ENCODE results near the gene LTBP1.

LTBP1 gene

GRCh38 chr2:33292981-33293595 lies 346.3 kb downstream of the LTBP1 start:
- no peak for DNase-seq (ENCODE audit: low read depth in 2 of 3, low spot score in 1 of 3)

- no peak for DNase-seq (ENCODE audit: low read depth in 2 of 3, low spot score in 1 of 3)
Measured at GRCh38 chr2:33298233-33298632, 351.5 kb downstream of the LTBP1 start.

GRCh38 chr2:33301355-33301754 lies 354.6 kb downstream of the LTBP1 start:
- DNase-seq (ENCODE audit: low read depth in 2 of 3, low spot score in 1 of 3) = no peak

GRCh38 chr2:33302348-33302747 lies 355.6 kb downstream of the LTBP1 start:
- DNase-seq (ENCODE audit: low read depth in 2 of 3, low spot score in 1 of 3) = no peak

GRCh38 chr2:33304032-33304864 lies 357.5 kb downstream of the LTBP1 start:
- no peak for DNase-seq (ENCODE audit: low read depth in 2 of 3, low spot score in 1 of 3)

GRCh38 chr2:33307659-33308270 lies 361.0 kb downstream of the LTBP1 start:
- DNase-seq (ENCODE audit: low read depth in 2 of 3, low spot score in 1 of 3) = no peak

- no peak for DNase-seq (ENCODE audit: low read depth in 2 of 3, low spot score in 1 of 3)
Measured at GRCh38 chr2:33312355-33312754, 365.6 kb downstream of the LTBP1 start.

- no peak for DNase-seq (ENCODE audit: low read depth in 2 of 3, low spot score in 1 of 3)
Measured at GRCh38 chr2:33313039-33313438, 366.3 kb downstream of the LTBP1 start.

- DNase-seq (ENCODE audit: low read depth in 2 of 3, low spot score in 1 of 3) = no peak
Measured at GRCh38 chr2:33314541-33314940, 367.8 kb downstream of the LTBP1 start.

GRCh38 chr2:33316328-33316727 lies 369.6 kb downstream of the LTBP1 start:
- DNase-seq (ENCODE audit: low read depth in 2 of 3, low spot score in 1 of 3) = no peak

GRCh38 chr2:33317369-33318007 lies 370.7 kb downstream of the LTBP1 start:
- DNase-seq (ENCODE audit: low read depth in 2 of 3, low spot score in 1 of 3) = no peak

GRCh38 chr2:33318456-33318855 lies 371.7 kb downstream of the LTBP1 start:
- no peak for DNase-seq (ENCODE audit: low read depth in 2 of 3, low spot score in 1 of 3)

GRCh38 chr2:33320573-33320972 lies 373.8 kb downstream of the LTBP1 start:
- DNase-seq (ENCODE audit: low read depth in 2 of 3, low spot score in 1 of 3) = no peak

- peak; percentile 20 to 35 (median 34) for DNase-seq (ENCODE audit: low read depth in 2 of 3, low spot score in 1 of 3)
Measured at GRCh38 chr2:33321236-33321771, 374.6 kb downstream of the LTBP1 start.

GRCh38 chr2:33321876-33322483 lies 375.2 kb downstream of the LTBP1 start:
- DNase-seq (ENCODE audit: low read depth in 2 of 3, low spot score in 1 of 3) = no peak

GRCh38 chr2:33322612-33323011 lies 375.9 kb downstream of the LTBP1 start:
- no peak for DNase-seq (ENCODE audit: low read depth in 2 of 3, low spot score in 1 of 3)

- DNase-seq (ENCODE audit: low read depth in 2 of 3, low spot score in 1 of 3) = no peak
Measured at GRCh38 chr2:33323957-33324356, 377.2 kb downstream of the LTBP1 start.

- no peak for DNase-seq (ENCODE audit: low read depth in 2 of 3, low spot score in 1 of 3)
Measured at GRCh38 chr2:33326100-33326499, 379.3 kb downstream of the LTBP1 start.

- DNase-seq (ENCODE audit: low read depth in 2 of 3, low spot score in 1 of 3) = no peak
Measured at GRCh38 chr2:33333433-33333832, 386.7 kb downstream of the LTBP1 start.

GRCh38 chr2:33334083-33334482 lies 387.3 kb downstream of the LTBP1 start:
- no peak for DNase-seq (ENCODE audit: low read depth in 2 of 3, low spot score in 1 of 3)

GRCh38 chr2:33335516-33335915 lies 388.8 kb downstream of the LTBP1 start:
- DNase-seq (ENCODE audit: low read depth in 2 of 3, low spot score in 1 of 3) = no peak
